Measurements from ENCODE around the gene TAS2R39.
"Not testable (repeated sequence)": the region's sequence is repeated elsewhere in the genome, so short reads cannot be mapped to it uniquely, and the experiment has no call there.

Gene TAS2R39

DNA sequence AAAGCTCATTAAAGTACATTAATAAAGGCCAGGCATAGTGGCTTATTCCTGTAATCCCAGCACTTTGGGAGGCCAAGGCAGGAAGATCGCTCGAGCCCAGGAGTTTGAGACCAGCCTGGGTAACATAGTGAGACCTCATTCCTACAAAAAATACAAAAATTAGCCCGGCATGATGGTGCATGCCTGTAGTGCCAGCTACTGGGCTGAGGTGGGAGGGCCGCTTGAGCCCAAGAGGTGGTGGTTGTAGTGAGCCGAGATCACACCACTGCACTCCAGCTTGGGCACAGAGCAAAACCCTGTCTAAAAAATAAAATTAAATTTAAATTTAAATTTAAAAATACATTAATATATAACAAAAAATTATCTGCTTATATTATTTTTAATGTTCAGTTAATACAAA, 7.1 kb upstream of the TAS2R39 start:
- H3K4me3 ChIP-seq (ENCODE audit: low read length), result no peak overlapping the region
- TF ChIP-seq CTCF (IDR thresholded peaks at IDR 0.05; ENCODE audit: insufficient read depth, low read depth, low read length, missing control alignments), result no peak
- DNase-seq (ENCODE audit: low read depth), result no peak

GRCh38 chr7:143177374-143178119, 5.7 kb upstream of the TAS2R39 start:
- no peak overlapping the region for H3K4me3 ChIP-seq (ENCODE audit: low read length)
- no peak for TF ChIP-seq CTCF (IDR thresholded peaks at IDR 0.05; ENCODE audit: insufficient read depth, low read depth, low read length, missing control alignments)
- no peak for DNase-seq (ENCODE audit: low read depth)

GRCh38 chr7:143180771-143181170, 2.4 kb upstream of the TAS2R39 start:
- not testable (repeated sequence) for H3K4me3 ChIP-seq (ENCODE audit: low read length); DNase-seq (ENCODE audit: low read depth)

DNA sequence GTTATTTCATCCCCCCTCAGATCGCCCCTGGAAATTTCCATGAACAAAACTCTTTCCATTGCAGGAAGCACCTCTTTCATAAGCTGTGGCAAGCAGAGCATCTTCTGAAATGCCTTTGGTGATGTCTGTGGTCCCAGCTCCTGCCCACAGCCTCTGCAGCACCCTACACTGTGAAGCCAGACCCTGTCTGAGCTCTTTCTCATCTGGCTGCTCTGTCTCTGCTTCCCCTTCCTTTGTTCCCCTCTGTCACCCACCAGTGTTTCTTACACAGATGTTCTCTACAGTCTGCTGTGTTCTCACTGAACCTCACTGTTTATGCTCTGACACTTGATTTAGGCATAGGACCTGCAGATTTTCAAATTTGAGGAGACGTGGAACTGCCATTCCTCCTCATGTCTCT, 1.9 kb upstream of the TAS2R39 start:
- DNase-seq (ENCODE audit: low read depth), result no peak
- no peak for TF ChIP-seq CTCF (IDR thresholded peaks at IDR 0.05; ENCODE audit: insufficient read depth, low read depth, low read length, missing control alignments)
- no peak overlapping the region for H3K4me3 ChIP-seq (ENCODE audit: low read length)

- TF ChIP-seq CTCF (IDR thresholded peaks at IDR 0.05; ENCODE audit: insufficient read depth, low read depth, low read length, missing control alignments), result no peak
- DNase-seq (ENCODE audit: low read depth), result no peak
- no peak overlapping the region for H3K4me3 ChIP-seq (ENCODE audit: low read length)
Observed at GRCh38 chr7:143185551-143185950, 2.3 kb downstream of the TAS2R39 start.

GRCh38 chr7:143188994-143189393, 5.8 kb downstream of the TAS2R39 start:
- DNase-seq (ENCODE audit: low read depth), result no peak
- no peak overlapping the region for H3K4me3 ChIP-seq (ENCODE audit: low read length)
- TF ChIP-seq CTCF (IDR thresholded peaks at IDR 0.05; ENCODE audit: insufficient read depth, low read depth, low read length, missing control alignments), result no peak

DNA sequence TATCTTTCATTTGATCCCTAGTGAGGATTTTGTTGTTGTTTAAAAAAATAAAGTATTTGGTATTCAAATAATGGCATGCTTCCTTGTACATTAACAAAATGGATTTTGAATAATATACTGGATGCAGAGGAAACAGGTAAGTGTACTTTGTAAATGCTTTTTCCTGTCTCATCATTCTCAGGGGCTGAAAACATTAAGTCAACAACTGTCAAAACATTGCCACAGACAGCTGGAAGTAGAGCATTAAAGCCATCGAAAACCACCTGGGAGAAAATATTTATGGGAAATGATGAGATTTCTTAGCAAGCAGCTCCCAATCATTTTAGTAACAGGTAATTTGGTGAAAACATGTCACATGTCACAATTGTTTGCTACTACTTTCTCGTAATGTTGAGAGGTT, 10.7 kb downstream of the TAS2R39 start:
- no peak for DNase-seq (ENCODE audit: low read depth)
- H3K4me3 ChIP-seq (ENCODE audit: low read length), result no peak overlapping the region
- no peak for TF ChIP-seq CTCF (IDR thresholded peaks at IDR 0.05; ENCODE audit: insufficient read depth, low read depth, low read length, missing control alignments)

Measured in epithelial cell of esophagus (primary cell).